GM18519 (cell line): ENCODE results near the gene UPK3A.
"Not testable (repeated sequence)": the region's sequence is repeated elsewhere in the genome, so short reads cannot be mapped to it uniquely, and the experiment has no call there.

Experiments
- ATAC-seq: cut with Tn5 transposase; IDR thresholded peaks from one replicate; pipeline ENCODE4 v1.9.1; 2021; ENCODE audit warnings: mild to moderate bottlenecking, moderate library complexity; ENCODE audit not compliant: unreplicated experiment, low FRiP score

UPK3A gene

DNA sequence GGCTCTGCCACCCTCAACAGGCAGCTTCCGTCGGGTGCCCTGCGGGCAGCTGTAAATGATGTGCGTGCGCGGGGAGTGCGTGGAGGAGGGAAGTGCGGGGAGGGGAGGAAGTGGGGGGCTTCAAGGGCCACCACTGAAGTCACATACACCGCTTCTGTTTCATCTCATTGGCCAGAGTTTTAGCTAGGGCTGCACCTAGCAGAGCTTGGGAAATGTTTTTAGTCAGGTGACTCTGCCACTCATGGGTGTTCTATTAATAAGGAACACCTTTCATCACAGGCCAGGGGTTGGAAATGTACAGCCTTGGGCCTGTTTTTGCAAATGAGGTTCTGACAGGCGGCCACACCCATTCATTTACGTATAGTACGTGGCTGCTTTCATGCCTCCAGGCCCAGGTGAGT is 39.6 kb downstream of the UPK3A start:
- no peak for ATAC-seq

DNA sequence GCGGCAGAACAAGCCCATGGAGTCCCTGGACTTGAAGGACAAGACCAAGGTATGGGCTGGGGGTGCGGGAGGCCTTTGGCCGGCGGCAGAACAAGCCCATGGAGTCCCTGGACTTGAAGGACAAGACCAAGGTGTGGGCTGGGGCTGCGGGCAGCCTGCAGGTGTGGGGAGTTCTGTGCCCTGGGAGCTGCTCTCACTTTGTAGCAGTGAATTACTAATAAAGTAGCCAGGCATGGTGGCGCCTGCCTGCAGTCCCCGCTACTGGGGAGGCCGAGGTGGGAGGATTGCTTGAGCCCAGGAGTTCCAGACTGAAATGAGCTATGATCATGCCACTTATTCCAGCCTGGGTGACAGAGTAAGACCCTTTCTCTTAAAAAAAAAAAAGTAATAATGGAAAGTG is 43.5 kb downstream of the UPK3A start:
- not testable (repeated sequence) for ATAC-seq

DNA sequence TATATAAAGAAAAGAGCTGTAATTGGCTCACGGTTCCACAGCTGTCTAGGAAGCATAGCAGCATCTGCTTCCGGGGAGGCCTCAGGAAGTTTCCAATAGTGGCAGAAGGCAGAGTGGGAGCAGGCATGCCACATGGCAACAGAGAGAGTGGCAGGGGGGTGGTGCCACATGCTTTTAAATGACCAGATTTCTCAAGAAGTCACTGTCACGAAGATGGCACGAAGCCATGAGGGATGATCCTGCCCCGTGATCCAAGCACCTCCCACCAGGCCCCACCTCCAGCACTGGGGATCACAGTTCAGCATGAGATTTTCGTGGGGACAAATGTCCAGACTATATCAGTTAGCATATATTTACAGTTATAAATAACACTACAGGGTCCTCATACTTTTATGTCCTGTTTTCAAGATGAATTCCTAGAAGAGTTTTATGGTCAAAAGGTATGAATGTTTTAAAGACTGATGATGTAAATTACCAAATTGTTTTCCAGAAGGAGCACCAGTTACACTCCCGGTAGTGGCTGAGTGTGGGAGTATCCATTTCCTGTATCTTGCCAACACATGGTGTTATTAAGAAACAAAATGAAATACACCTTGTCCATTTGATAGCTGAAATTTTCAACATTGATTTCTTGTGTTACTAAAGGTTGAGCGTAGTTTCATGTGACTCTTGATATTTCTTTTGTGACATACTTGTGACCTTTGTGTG is 44.2 kb downstream of the UPK3A start:
- ATAC-seq = no peak

DNA sequence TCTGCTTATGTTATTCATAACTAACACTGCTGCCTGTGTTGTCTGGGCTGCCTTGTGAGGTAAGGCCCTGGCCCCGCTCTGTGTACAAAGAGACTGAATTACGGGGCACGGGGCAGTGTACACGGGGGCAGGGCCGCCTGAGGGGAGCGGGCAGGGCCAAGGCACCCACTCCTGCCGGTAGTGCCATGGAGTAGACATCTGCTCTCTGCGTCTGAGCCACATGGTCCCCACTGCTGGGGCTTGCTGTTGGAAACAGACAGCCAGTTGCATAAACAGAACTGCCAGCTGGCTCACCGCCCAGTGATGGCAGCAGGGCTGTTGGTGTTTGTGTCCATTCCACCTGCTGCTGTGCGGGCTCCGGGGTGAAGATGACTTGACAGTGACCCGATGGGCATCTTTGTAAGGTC is 44.8 kb downstream of the UPK3A start:
- no peak for ATAC-seq

DNA sequence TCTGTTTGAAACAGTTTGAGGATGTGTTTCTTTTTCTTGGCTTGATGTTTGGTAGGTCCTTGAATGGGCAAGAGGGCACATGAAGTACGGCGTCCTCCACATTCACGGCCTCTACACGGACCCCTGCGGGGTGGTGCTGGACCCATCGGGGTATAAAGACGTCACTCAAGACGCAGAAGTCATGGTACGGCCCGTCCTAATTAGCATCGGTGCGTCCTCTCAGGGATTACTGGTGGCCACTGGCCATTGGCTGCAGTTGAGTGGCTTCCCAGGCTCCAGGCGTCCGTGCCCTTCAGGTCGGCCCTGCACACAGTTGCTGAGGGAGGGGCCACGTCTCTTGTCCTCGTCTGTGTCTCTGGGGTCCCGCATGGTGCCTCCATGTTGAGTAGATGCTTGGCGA is 45.8 kb downstream of the UPK3A start:
- no peak for ATAC-seq

DNA sequence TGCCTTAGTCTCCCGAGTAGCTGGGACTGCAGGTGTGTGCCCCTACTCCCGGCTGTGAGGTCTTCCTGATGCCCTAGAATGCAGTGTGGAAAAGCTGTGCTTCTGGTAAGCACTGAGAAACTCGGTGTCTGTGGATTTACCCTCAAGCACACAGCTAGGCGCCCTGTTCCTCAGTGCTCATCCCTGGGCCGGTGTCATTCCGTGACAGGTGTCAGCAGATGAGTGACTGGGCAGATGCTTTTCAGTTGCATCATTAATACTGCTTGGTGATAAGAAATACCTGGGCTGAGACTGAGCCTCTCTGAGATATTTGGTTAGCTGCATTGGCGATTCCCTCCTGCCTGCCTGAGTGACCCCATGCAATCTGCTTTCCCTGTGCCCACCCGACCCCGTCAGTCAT is 46.7 kb downstream of the UPK3A start:
- ATAC-seq = no peak

DNA sequence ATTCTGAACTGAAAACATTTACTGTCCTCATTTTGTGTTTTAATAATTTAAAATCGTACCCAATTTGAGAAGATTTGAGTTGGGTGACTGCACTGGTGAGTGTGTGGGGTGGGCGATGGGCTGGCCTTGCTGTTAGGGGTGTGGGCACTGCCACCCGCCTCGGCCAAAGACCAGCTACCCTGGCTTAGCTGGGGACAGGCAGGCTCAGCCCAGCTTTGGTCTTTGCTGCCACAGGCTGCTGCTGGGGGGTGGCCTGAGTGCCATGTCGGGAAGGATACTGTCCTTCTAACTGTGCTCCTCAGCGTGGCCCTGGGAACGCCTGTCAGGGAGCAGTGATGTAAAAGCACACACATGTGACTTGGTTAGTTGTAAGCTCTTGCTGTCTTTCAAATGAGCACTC is 47.3 kb downstream of the UPK3A start:
- ATAC-seq = no peak

DNA sequence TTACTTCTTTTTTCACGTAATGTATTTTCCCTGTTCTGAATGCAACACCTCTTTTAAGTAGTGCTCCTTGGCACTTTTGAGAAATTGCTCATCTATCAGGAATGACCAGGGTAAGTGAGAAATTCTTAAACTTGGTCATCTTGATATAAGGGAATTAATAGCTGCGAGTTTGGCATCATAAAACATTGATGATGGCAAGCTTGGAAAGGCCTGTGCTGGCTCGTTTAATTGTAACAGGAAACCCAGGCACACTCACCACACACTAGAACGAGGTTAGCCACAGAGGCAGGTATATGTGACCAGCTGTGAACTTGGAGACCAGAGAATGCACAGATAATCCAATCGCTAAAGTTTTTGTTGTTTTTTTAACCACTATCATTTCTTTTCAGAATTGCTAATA is 49.3 kb downstream of the UPK3A start:
- no peak for ATAC-seq

DNA sequence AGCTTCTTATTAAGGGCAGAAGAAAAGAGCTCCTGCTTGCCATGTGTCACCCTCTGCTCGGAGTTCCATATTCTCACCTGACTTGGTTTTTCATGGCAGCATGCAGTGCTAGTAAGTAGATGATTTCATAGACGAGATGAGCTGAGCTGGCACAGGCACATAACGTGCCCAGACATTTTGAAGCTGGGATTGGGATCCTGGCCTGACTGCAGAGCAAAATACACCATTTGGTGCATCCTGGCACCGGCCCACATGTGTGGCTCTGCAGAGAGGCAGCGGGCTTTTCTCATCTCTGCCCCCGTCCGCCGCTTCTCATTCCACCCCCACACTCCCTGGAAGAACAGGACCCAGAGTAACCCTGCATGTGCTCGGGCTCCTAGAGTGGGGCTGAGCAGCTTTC is 49.8 kb downstream of the UPK3A start:
- ATAC-seq = no peak

DNA sequence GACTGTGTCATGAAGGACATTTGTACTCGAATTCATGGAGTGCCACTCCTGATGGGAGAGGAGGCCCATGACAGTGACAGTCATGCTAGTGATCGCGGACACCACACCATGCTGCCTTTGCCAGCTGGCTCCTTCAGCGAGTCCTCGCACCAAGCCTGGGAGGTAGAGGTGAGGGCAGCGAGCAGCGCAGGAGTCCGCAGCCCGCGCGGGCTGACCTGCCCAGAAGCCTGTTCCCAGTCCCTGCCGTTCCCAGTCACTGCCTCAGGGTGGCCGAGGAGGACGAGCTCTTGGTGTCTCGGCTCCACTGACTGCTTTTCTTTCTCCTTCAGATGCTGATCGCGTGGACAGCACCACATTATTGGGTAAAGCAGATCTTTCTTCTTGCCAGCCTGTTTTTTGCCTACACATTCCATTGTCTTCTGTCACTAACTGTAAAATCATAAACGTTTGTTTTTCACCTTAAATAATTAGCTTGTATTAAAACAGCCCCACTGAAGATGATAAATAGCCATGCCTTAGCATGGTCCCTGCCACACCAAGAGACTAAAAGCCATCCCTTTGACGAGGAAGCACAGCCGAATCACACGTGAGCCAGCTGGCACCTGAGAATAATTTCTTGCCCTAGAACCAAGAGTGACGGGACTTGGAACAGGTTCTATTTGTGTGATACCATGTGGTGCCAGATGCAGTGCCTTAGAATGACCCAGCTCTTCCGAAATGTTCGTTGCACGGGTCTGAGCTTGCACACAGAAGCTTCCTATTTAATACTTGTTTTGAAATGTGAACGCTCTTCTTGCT is 50.5 kb downstream of the UPK3A start:
- no peak for ATAC-seq

DNA sequence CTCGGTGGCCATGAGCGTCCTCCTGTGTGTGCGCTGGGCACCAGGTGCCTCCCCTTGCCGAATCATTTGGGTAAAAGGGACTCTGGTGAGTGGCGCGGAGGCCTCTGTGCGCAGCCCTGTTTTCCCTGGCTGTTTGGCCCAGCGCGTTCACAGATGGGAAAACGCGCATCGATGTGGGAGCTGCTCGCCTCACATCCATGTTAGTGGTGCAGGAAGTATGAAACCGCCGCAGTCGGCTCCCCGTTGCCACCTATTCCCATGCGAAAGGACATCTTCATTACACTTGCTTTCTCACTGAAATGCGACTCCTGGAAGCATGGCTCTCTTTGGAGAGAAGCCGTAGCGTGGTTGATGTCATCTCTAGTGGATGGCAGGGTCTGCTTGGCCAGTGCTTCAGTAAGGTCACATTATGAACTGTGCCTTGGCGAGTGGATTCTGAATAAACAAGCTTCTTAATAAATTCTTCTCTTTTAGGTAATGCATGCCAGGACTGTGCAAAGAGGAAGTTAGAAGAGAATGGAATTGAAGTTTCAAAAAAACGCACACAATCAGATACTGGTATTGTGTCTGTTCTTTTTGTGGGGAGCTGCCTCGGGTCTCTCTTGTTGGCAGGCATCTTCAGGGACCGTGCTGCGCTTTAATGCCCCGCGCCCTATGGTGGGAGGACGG is 51.2 kb downstream of the UPK3A start:
- no peak for ATAC-seq

DNA sequence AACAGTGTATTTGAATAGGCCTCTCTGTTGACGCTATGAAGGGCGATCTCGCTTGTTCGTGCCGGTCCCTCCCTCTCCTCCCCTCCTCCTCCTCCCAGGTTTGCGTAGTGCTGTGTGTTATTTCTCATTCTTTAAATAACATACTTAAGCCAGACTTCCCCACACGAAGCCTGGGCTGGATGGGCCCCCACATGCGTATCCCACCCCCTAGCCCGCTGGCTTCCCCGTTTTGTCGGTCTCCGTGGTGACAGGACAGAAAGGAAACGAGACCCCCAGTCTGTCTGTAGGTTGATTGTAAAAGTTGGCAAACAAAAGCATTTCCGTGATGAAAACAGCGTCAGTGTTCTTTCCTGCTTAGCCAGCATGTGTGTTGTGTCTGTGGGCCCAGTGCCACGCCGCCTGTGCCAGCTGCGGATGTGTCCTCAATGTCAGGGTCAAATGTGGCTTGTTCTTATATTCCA is 52.3 kb downstream of the UPK3A start:
- ATAC-seq = no peak

DNA sequence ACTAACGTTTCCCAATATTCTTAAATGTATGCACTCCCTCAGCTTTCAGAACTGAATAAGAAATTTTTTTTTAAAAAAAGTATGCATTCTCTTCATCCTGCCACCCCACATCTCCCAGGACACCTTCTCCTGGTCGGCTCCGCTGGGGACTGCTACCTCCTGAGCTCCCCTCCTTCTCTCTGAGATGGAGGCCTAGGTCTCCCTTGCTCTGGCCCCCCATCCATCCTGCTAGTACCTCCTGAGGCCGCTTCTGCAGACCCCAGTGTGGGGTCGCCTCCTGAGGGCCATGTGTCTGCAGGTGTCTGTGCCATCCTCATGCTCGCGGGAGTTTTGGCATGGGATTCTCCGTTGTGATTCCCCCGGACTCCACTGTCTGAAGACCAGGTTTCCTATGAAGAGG is 52.8 kb downstream of the UPK3A start:
- ATAC-seq = no peak

DNA sequence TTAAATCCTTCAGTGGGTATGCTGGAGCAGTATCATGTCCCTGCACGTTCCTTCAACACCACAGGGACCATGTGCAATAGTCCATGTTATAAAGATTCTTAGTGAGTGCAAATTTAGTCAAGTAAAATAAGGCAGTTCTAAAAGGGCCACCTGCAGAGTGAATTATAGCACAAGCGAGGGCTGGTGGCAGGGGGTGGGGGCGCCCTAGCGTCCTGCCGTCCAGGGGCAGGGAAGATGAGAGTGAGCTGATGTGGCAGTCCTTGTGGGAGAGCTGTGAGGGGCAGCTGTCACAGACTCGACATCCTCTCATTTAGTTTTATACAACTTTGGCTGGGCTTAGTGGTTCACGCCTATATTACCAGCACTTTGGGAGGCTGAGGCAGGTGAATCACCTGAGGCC is 54.0 kb downstream of the UPK3A start:
- no peak for ATAC-seq

DNA sequence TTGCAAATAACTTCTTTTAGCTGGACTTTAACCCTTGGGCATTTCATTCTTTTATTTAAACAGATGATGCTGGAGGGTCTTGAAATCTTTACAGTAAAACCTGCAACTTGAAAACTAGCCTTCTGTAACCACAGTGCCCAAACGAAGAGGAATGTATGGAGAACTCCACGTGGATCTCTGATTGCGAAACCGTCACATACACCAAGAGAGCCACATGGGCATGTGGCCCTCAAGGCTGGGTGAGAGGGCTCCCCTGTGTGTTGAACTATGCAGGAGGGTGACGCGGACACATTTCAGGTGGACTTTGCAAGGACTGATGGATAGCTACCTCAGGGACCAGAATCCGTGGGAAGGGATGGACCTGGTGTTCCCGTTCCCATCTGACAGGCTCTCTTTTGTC is 55.6 kb downstream of the UPK3A start:
- ATAC-seq = no peak

DNA sequence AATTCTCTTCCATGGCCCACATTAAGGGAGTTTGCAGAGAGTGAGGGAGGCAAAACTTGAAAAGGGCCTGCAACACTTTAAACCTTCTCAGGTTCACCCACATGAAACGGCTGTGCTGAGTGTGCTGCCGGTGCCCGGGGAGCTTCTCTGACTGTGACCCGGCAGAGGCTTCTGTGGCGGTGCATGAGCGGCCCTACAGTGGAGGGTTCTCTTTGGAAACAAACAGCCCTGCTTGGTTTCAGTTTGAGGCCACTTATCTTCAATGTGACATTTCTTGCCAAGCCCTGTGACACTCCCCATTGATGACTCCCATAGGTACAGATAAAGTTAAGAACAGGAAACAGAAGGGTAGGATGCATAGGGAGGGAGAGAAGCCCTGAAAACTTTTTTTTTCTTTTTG is 56.7 kb downstream of the UPK3A start:
- no peak for ATAC-seq

DNA sequence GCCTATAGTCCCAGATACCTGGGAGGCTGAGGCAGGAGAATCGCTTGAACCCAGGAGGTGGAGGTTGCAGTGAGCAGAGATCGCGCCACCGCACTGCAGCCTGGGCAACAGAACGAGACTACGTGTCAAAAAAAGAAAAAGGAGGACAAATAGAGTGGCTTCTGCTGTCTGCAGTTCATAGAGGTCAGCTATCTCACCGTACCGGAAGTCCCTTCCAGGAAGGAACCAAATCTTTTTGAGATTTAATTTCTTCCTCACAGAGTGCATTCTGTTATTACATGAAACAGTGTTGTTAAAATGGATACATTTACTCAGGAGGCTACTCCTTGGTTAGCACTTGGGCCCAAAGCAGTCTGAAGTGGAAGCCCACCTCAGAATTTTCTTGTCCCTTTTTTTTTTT is 58.4 kb downstream of the UPK3A start:
- ATAC-seq = no peak

DNA sequence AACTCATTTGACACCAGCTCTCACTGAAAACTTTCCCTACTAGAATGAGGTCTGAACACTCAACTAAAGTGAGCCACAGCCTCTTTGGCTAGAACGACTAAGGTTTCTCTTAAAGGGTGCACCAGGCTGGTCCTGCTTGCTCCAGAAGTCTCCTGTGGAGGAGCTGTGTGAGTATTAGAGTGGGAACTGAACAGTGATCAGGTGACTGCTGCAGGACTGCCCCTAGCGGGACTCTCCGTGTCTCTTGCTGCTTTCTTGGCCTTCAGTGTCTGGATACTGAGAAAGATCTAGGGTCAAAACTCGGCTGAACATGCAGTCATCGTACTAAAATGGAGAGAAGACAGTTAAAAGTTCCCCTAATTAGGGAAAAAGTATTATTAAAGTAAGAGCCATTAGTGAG is 59.6 kb downstream of the UPK3A start:
- no peak for ATAC-seq
